IMR-90 (cell line): ENCODE measurements around the gene TTC16. TPM values are rescaled to one million over a fixed set of nuclear protein-coding genes. Genes with fewer than 3 reads are reported as not detected.
A peak's percentile ranks its signal among the peaks of the same experiment; 100 is the strongest.

Source experiments
- ATAC-seq: fragments of 200-7000 bp; cut with Tn5 transposase; 2 replicates; pipeline ENCODE4 v1.9.1; 2020; ENCODE audit warnings: low read depth, mild to moderate bottlenecking, moderate library complexity
- BruUV-seq: library from RNA; stranded (reverse); fragments of 400-500 nt; replicated peaks from 2 replicates; lab custom pipeline; 2021; lab: Mats Ljungman, UMichigan
- CTCF ChIA-PET: fragments of 300-600 bp; formaldehyde crosslinking; extraction: SDS; loops from one replicate; lab custom pipeline; 2021; ENCODE audit warnings: antibody characterized with exemption; lab: Yijun Ruan, JAX
- POLR2A ChIA-PET: fragments of 300-600 bp; sonication (Branson Sonifier 250); formaldehyde crosslinking; loops from one replicate; lab custom pipeline; 2022; ENCODE audit warnings: antibody characterized with exemption; ENCODE audit not compliant: unreplicated experiment; lab: Charles Lee
- DNase-seq: peaks from one replicate; pipeline ENCODE4 v3.0.0; 2013
- H2AFZ ChIP-seq: replicated peaks from 2 replicates; pipeline ENCODE3; 2013; ENCODE audit warnings: low read length, mild to moderate bottlenecking; ENCODE audit not compliant: poor library complexity
- H2AK5ac ChIP-seq: 2 replicates; pipeline ENCODE4 v1.6.1; 2013; ENCODE audit warnings: low read depth, low read length, inconsistent platforms
- H2AK9ac ChIP-seq: replicated peaks from 2 replicates; pipeline ENCODE3; 2013; ENCODE audit warnings: mild to moderate bottlenecking, low read depth, low read length, moderate library complexity; ENCODE audit not compliant: poor library complexity
- H2BK120ac ChIP-seq: 2 replicates; pipeline ENCODE4 v1.6.1; 2013; ENCODE audit warnings: low read depth, low read length, inconsistent platforms
- H2BK15ac ChIP-seq: 3 replicates; pipeline ENCODE4 v1.6.1; 2013; ENCODE audit warnings: low read depth, low read length, inconsistent platforms
- H2BK20ac ChIP-seq: 2 replicates; pipeline ENCODE4 v1.6.1; 2013; ENCODE audit warnings: low read depth, mild to moderate bottlenecking, inconsistent platforms, low read length, moderate library complexity
- H2BK5ac ChIP-seq: 2 replicates; pipeline ENCODE4 v1.6.1; 2013; ENCODE audit warnings: mild to moderate bottlenecking, low read depth, low read length, inconsistent platforms; ENCODE audit not compliant: poor library complexity, severe bottlenecking
- H3K14ac ChIP-seq: replicated peaks from 2 replicates; pipeline ENCODE4 v1.6.1; 2013; ENCODE audit warnings: low read depth, low read length, inconsistent platforms
- H3K18ac ChIP-seq: 2 replicates; pipeline ENCODE4 v1.6.1; 2013; ENCODE audit warnings: low read depth, low read length, control low read depth
- H3K23ac ChIP-seq: 2 replicates; pipeline ENCODE4 v1.6.1; 2013; ENCODE audit warnings: low read depth, low read length, inconsistent platforms
- H3K27ac ChIP-seq: 2 replicates; pipeline ENCODE4 v1.5.1; 2013; ENCODE audit warnings: mild to moderate bottlenecking, control low read depth, low read length; ENCODE audit not compliant: insufficient read depth
- H3K27me3 ChIP-seq: 2 replicates; pipeline ENCODE4 v1.6.1; 2013; ENCODE audit warnings: low read length; ENCODE audit not compliant: control insufficient read depth, insufficient read depth
- H3K36me3 ChIP-seq: 2 replicates; pipeline ENCODE4 v1.6.1; 2013; ENCODE audit warnings: low read length, mixed read lengths; ENCODE audit not compliant: control insufficient read depth, insufficient read depth
- H3K4ac ChIP-seq: 2 replicates; pipeline ENCODE4 v1.6.1; 2013; ENCODE audit warnings: low read depth, low read length, inconsistent platforms
- H3K4me1 ChIP-seq: 2 replicates; pipeline ENCODE4 v1.6.1; 2013; ENCODE audit warnings: low read length, mixed read lengths; ENCODE audit not compliant: control insufficient read depth, insufficient read depth
- H3K4me2 ChIP-seq: 2 replicates; pipeline ENCODE4 v1.6.1; 2013; ENCODE audit warnings: low read depth, mild to moderate bottlenecking, control low read depth, low read length, moderate library complexity
- H3K4me3 ChIP-seq: 2 replicates; pipeline ENCODE4 v1.5.1; 2013; ENCODE audit warnings: low read depth, mild to moderate bottlenecking, control low read depth, low read length, moderate library complexity; ENCODE audit not compliant: insufficient read depth
- H3K56ac ChIP-seq: 2 replicates; pipeline ENCODE4 v1.6.1; 2013; ENCODE audit warnings: low read length, inconsistent platforms; ENCODE audit not compliant: insufficient read depth; ENCODE audit errors: extremely low read depth
- H3K79me1 ChIP-seq, 2 experiments: 2 replicates each; pipeline ENCODE4 v1.6.1; 2013; ENCODE audit warnings: low read length in 2 of 2, inconsistent platforms in 1 of 2, low read depth in 1 of 2
- H3K9ac ChIP-seq: 2 replicates; pipeline ENCODE4 v1.6.1; 2013; ENCODE audit warnings: low read depth, low read length, control low read depth
- H3K9me1 ChIP-seq: 2 replicates; pipeline ENCODE4 v1.6.1; 2013; ENCODE audit warnings: low read length, inconsistent platforms; ENCODE audit not compliant: insufficient read depth
- H3K9me3 ChIP-seq: 2 replicates; pipeline ENCODE4 v1.6.1; 2013; ENCODE audit warnings: low read length; ENCODE audit not compliant: control insufficient read depth, insufficient read depth
- H4K20me1 ChIP-seq: 2 replicates; pipeline ENCODE4 v1.6.1; 2013; ENCODE audit warnings: low read length, inconsistent platforms; ENCODE audit not compliant: insufficient read depth
- H4K5ac ChIP-seq: 2 replicates; pipeline ENCODE4 v1.6.1; 2013; ENCODE audit warnings: mild to moderate bottlenecking, low read depth, low read length, control low read depth
- H4K8ac ChIP-seq, 2 experiments: 2 replicates each; pipeline ENCODE4 v1.6.1; 2013; ENCODE audit warnings: low read depth in 2 of 2, low read length in 2 of 2, control low read depth in 1 of 2, inconsistent platforms in 1 of 2
- H4K91ac ChIP-seq: 2 replicates; pipeline ENCODE4 v1.6.1; 2013; ENCODE audit warnings: low read depth, low read length, inconsistent platforms; ENCODE audit not compliant: insufficient read depth
- BHLHE40 ChIP-seq: fragments of 150-350 bp; IDR thresholded peaks from 2 replicates; pipeline ENCODE4 v1.6.1; 2016; ENCODE audit warnings: mild to moderate bottlenecking, low read depth, low read length
- CEBPB ChIP-seq: IDR thresholded peaks from 2 replicates; pipeline ENCODE4 v1.6.1; 2012; ENCODE audit warnings: low read depth, low read length, improper control_type of control experiment
- CHD1 ChIP-seq: IDR thresholded peaks from 2 replicates; pipeline ENCODE4 v1.6.1; 2012; ENCODE audit warnings: low read depth, low read length, improper control_type of control experiment
- FOS ChIP-seq: fragments of 150-350 bp; IDR thresholded peaks from 2 replicates; pipeline ENCODE4 v1.6.1; 2016; ENCODE audit warnings: low read depth, low read length
- MAFK ChIP-seq: IDR thresholded peaks from 2 replicates; pipeline ENCODE4 v1.6.1; 2012; ENCODE audit warnings: low read depth, low read length, improper control_type of control experiment
- MAZ ChIP-seq: IDR thresholded peaks from 2 replicates; pipeline ENCODE4 v1.6.1; 2012; ENCODE audit warnings: low read depth, mild to moderate bottlenecking, low read length, improper control_type of control experiment, moderate library complexity, borderline replicate concordance
- NFE2L2 ChIP-seq: fragments of 150-350 bp; IDR thresholded peaks from 2 replicates; pipeline ENCODE4 v1.6.1; 2016; ENCODE audit warnings: low read depth, mild to moderate bottlenecking, low read length
- POLR2A ChIP-seq: IDR thresholded peaks from 2 replicates; pipeline ENCODE4 v1.6.1; 2012; ENCODE audit warnings: mild to moderate bottlenecking, low read depth, low read length
- RCOR1 ChIP-seq: IDR thresholded peaks from 2 replicates; pipeline ENCODE4 v1.6.1; 2012; ENCODE audit warnings: mild to moderate bottlenecking, low read length, improper control_type of control experiment; ENCODE audit not compliant: insufficient replicate concordance
- RFX5 ChIP-seq: IDR thresholded peaks from 2 replicates; pipeline ENCODE4 v1.8.0; 2012; ENCODE audit warnings: low read depth, mild to moderate bottlenecking, low read length, moderate library complexity
- SMC3 ChIP-seq: fragments of 150-350 bp; IDR thresholded peaks from 2 replicates; pipeline ENCODE4 v1.6.1; 2016; ENCODE audit warnings: low read depth, mild to moderate bottlenecking, antibody characterized with exemption, low read length, moderate library complexity
- WGBS, 2 experiments: methylation state at CpG; one replicate each; pipeline versions ENCODE4 v1.1.5 to v1.1.7; 2013; ENCODE audit warnings: missing lambda C conversion rate in 2 of 2; ENCODE audit not compliant: insufficient read length in 1 of 2; ENCODE audit errors: extremely low coverage in 2 of 2; 5-methylcytosine and 5-hydroxymethylcytosine counted together
- dilution Hi-C: fragments of 300-500 bp; cut with HindIII; formaldehyde crosslinking; loops from one replicate; pipeline ENCODE4 v1.14.3; 2018; ENCODE audit warnings: low sequenced_read_pairs; ENCODE audit not compliant: unreplicated experiment
- in situ Hi-C: fragments of 300-500 bp; cut with MboI; formaldehyde crosslinking; loops from 3 replicates; pipeline ENCODE4 v1.14.3; 2019; ENCODE audit warnings: low sequenced_read_pairs, inconsistent platforms, mixed read lengths
- intact Hi-C: fragments of 100-400 bp; cut with micrococcal nuclease; formaldehyde crosslinking; loops from 2 replicates; pipeline ENCODE4 v1.10.0; 2022
- polyA plus RNA-seq, 3 experiments: library from polyadenylated mRNA; depleted of rRNA; stranded (reverse); fragments of >200 nt; gene quantifications; 2 replicates each; pipeline ENCODE4 v1.2.3, GENCODE V29; 2012; ENCODE audit warnings: low replicate concordance in 1 of 3
- total RNA-seq: library from RNA; depleted of rRNA; stranded (reverse); fragments of >200 nt; gene quantifications from 2 replicates; pipeline ENCODE4 v1.2.3, GENCODE V29; 2012
- TF ChIP-seq, protein P1 (sequence below): fragments of 150-350 bp; IDR thresholded peaks from 2 replicates; pipeline ENCODE4 v1.6.1; 2017; ENCODE audit warnings: mild to moderate bottlenecking, antibody characterized with exemption, low read length, low read depth
- TF ChIP-seq, protein P2 (sequence below): conservative IDR thresholded peaks from 2 replicates; pipeline ENCODE4 v1.5.1; 2012; ENCODE audit warnings: mild to moderate bottlenecking, low read depth, low read length, improper control_type of control experiment
- TF ChIP-seq, protein P3 (sequence below): fragments of 150-350 bp; IDR thresholded peaks from 2 replicates; pipeline ENCODE4 v1.6.1; 2016; ENCODE audit warnings: low read depth, mild to moderate bottlenecking, low read length, moderate library complexity, borderline replicate concordance

TTC16 gene
- total and polyA plus RNA-seq, 2 of the 4 experiments (the other 2 are of a cell fraction): 0.02 TPM; not detected in 1

DNA sequence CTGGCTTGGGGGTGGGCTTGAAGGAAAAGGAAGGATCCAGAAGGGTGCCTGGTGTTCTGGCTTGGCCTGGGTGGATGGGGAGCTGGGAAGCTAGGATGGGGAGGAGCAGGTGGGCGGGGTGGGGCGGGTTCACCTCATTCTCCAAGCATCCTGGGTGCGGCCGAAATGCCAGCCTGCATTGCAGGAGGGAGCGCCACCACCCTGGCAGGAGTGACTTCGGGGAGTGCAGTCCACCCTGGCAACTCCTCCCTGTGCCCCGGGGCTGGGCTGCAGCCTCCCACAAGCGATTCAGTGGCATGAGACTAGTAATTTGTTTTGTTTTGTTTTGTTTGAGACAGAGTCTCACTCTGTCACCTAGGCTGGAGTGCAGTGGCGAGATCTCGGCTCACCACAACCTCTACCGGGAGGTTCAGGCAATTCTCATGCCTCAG lies 5.5 kb downstream of the TTC16 start:
- H3K4me3 ChIP-seq: no peak overlapping the region
- intact Hi-C loops (no loop called here), in situ Hi-C loops (no loop called here), dilution Hi-C loops (no loop called here)
- H3K9me3 ChIP-seq: no peaks in the 10 kb centered on the region
- BruUV-seq: no TSS peak
- H3K14ac ChIP-seq: no peak overlapping the region
- no peak overlapping the region for H2BK20ac ChIP-seq
- TF ChIP-seq, protein P1, sequence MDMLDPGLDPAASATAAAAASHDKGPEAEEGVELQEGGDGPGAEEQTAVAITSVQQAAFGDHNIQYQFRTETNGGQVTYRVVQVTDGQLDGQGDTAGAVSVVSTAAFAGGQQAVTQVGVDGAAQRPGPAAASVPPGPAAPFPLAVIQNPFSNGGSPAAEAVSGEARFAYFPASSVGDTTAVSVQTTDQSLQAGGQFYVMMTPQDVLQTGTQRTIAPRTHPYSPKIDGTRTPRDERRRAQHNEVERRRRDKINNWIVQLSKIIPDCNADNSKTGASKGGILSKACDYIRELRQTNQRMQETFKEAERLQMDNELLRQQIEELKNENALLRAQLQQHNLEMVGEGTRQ: no peak
- TF ChIP-seq CEBPB: no peak
- no peak for TF ChIP-seq RFX5
- no peak for TF ChIP-seq MAZ
- no peak for TF ChIP-seq CHD1
- no peak for TF ChIP-seq NFE2L2
- TF ChIP-seq, protein P2, sequence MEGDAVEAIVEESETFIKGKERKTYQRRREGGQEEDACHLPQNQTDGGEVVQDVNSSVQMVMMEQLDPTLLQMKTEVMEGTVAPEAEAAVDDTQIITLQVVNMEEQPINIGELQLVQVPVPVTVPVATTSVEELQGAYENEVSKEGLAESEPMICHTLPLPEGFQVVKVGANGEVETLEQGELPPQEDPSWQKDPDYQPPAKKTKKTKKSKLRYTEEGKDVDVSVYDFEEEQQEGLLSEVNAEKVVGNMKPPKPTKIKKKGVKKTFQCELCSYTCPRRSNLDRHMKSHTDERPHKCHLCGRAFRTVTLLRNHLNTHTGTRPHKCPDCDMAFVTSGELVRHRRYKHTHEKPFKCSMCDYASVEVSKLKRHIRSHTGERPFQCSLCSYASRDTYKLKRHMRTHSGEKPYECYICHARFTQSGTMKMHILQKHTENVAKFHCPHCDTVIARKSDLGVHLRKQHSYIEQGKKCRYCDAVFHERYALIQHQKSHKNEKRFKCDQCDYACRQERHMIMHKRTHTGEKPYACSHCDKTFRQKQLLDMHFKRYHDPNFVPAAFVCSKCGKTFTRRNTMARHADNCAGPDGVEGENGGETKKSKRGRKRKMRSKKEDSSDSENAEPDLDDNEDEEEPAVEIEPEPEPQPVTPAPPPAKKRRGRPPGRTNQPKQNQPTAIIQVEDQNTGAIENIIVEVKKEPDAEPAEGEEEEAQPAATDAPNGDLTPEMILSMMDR: no peak
- TF ChIP-seq MAFK: no peak
- TF ChIP-seq BHLHE40: no peak
- TF ChIP-seq RCOR1: no peak
- no peak for TF ChIP-seq SMC3
- TF ChIP-seq, protein P3, sequence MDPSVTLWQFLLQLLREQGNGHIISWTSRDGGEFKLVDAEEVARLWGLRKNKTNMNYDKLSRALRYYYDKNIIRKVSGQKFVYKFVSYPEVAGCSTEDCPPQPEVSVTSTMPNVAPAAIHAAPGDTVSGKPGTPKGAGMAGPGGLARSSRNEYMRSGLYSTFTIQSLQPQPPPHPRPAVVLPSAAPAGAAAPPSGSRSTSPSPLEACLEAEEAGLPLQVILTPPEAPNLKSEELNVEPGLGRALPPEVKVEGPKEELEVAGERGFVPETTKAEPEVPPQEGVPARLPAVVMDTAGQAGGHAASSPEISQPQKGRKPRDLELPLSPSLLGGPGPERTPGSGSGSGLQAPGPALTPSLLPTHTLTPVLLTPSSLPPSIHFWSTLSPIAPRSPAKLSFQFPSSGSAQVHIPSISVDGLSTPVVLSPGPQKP: no peak
- TF ChIP-seq POLR2A: no peak
- TF ChIP-seq FOS: no peak
- H4K20me1 ChIP-seq: no peaks in the 10 kb centered on the region
- H3K9ac ChIP-seq: no peak overlapping the region
- H2BK120ac ChIP-seq: no peak overlapping the region
- no peak overlapping the region for H3K18ac ChIP-seq
- peaks cover 4% of the 10 kb centered on the region; the same call in 1 of the 2 replicates for H3K27me3 ChIP-seq
- H4K91ac ChIP-seq: no peak overlapping the region
- no peak for DNase-seq
- no peak overlapping the region for H2BK5ac ChIP-seq
- H3K4me2 ChIP-seq: no peak overlapping the region
- H3K4me1 ChIP-seq: 0 out of 2 replicates have a peak, but pooled peaks cover 1% of the 10 kb centered on the region
- no peak overlapping the region for H2BK15ac ChIP-seq
- H2AK9ac ChIP-seq: peak overlapping the region; percentile 28
- H4K8ac ChIP-seq: no peak overlapping the region
- no peak overlapping the region for H3K4ac ChIP-seq
- H3K56ac ChIP-seq: no peak overlapping the region
- no peaks in the 10 kb centered on the region for H3K79me1 ChIP-seq
- ChIA-PET CTCF (interaction anchor here (0.6 to 0.8 kb wide), 2 partner anchors 13 to 106 kb away, joined by 3 to 4 read pairs; partner anchors contain the start of gene TOR2A), POLR2A (no interaction called here)
- ATAC-seq: no peak
- no peaks in the 10 kb centered on the region; the same call in 1 of the 2 replicates for H3K9me1 ChIP-seq
- H3K27ac ChIP-seq: no peak overlapping the region
- no peak overlapping the region for H2AK5ac ChIP-seq
- H2AFZ ChIP-seq: peak overlapping the region; percentile 61
- no peaks in the 10 kb centered on the region for H3K36me3 ChIP-seq
- H3K23ac ChIP-seq: no peak overlapping the region
- no peak overlapping the region for H4K5ac ChIP-seq
- no CpG with 5 or more reads among the region's 11 CpGs for WGBS, 2 experiments
